Endothelial cell (in vitro differentiated cells): ENCODE data around the gene TAX1BP1. TPM values are rescaled to one million over a fixed set of nuclear protein-coding genes. Genes with fewer than 3 reads are reported as not detected.

ENCODE experiments used
- DNase-seq: peaks from one replicate; pipeline ENCODE4 v3.0.0; 2021; ENCODE audit warnings: low spot score
- H3K27ac Mint-ChIP-seq: one replicate; pipeline ENCODE4 v1.8.0; 2021; ENCODE audit warnings: mixed read lengths, inconsistent platforms; ENCODE audit not compliant: unreplicated experiment
- H3K27me3 Mint-ChIP-seq: one replicate; pipeline ENCODE4 v1.8.0; 2021; ENCODE audit warnings: mild to moderate bottlenecking, moderate library complexity, mixed read lengths, inconsistent platforms; ENCODE audit not compliant: unreplicated experiment
- H3K36me3 Mint-ChIP-seq: one replicate; pipeline ENCODE4 v1.8.0; 2021; ENCODE audit warnings: mild to moderate bottlenecking, low read depth, mixed read lengths, inconsistent platforms; ENCODE audit not compliant: unreplicated experiment
- H3K4me1 Mint-ChIP-seq: one replicate; pipeline ENCODE4 v1.8.0; 2021; ENCODE audit warnings: mild to moderate bottlenecking, mixed read lengths, inconsistent platforms; ENCODE audit not compliant: unreplicated experiment
- H3K4me3 Mint-ChIP-seq: one replicate; pipeline ENCODE4 v1.8.0; 2021; ENCODE audit warnings: mild to moderate bottlenecking, mixed read lengths, inconsistent platforms; ENCODE audit not compliant: unreplicated experiment
- H3K9me3 Mint-ChIP-seq: one replicate; pipeline ENCODE4 v1.8.0; 2021; ENCODE audit warnings: mixed read lengths, inconsistent platforms; ENCODE audit not compliant: unreplicated experiment
- CTCF ChIP-seq: fragments of 200-600 bp; sonication (generic); IDR thresholded peaks from one replicate; pipeline ENCODE4 v1.5.0; 2021; ENCODE audit warnings: antibody characterized with exemption; ENCODE audit not compliant: unreplicated experiment
- total RNA-seq: library from RNA; stranded (reverse); fragmentation: NEBNext Ultra II Directional; extraction: Animal tissue kit (Norgen Biotek cat#: 25700); gene quantifications from one replicate; pipeline ENCODE4 v1.2.1, GENCODE V29; 2021; ENCODE audit not compliant: unreplicated experiment

The TAX1BP1 gene
- total RNA-seq, 1 donor from 2014 or later = 124 TPM

DNA sequence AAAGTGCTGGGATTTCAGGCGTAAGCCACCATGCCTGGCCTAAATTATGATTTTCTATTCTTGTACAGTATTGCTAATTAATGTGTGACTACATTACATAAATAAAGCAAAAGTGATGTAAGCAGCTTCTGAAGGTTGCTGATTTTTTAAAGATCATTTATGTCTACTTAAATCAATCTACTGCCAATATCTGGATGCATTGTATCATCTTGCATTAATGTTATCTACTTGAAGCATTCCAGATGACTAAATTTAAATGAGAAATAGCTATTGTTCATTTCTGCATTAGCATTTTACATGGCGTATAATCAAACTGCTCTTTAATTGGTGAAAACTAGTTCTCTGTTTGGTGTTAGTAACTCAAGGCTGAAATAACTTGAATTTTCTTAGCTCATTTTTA lies 40.2 kb upstream of the TAX1BP1 start:
- H3K9me3 Mint-ChIP-seq = no peaks in the 10 kb centered on the region
- TF ChIP-seq CTCF = no peak
- H3K36me3 Mint-ChIP-seq = no peaks in the 10 kb centered on the region
- peaks cover 4% of the 10 kb centered on the region for H3K4me1 Mint-ChIP-seq
- H3K27me3 Mint-ChIP-seq = peaks cover 2% of the 10 kb centered on the region
- H3K27ac Mint-ChIP-seq = no peak overlapping the region
- DNase-seq = no peak
- no peak overlapping the region for H3K4me3 Mint-ChIP-seq

GRCh38 chr7:27700501-27700900 lies 39.5 kb upstream of the TAX1BP1 start:
- H3K4me3 Mint-ChIP-seq = no peak overlapping the region
- no peak overlapping the region for H3K27ac Mint-ChIP-seq
- no peaks in the 10 kb centered on the region for H3K36me3 Mint-ChIP-seq
- no peaks in the 10 kb centered on the region for H3K9me3 Mint-ChIP-seq
- DNase-seq = no peak
- peaks cover 2% of the 10 kb centered on the region for H3K27me3 Mint-ChIP-seq
- peaks cover 4% of the 10 kb centered on the region for H3K4me1 Mint-ChIP-seq
- no peak for TF ChIP-seq CTCF

- Mint-ChIP-seq H3K4me3 (no peak overlapping the region), H3K9me3 (no peaks in the 10 kb centered on the region), H3K27ac (no peak overlapping the region), H3K36me3 (no peaks in the 10 kb centered on the region), H3K4me1 (no peaks in the 10 kb centered on the region), H3K27me3 (peaks cover 2% of the 10 kb centered on the region)
- TF ChIP-seq CTCF = no peak
- no peak for DNase-seq
Observed at GRCh38 chr7:27703181-27703580, 36.8 kb upstream of the TAX1BP1 start.

DNA sequence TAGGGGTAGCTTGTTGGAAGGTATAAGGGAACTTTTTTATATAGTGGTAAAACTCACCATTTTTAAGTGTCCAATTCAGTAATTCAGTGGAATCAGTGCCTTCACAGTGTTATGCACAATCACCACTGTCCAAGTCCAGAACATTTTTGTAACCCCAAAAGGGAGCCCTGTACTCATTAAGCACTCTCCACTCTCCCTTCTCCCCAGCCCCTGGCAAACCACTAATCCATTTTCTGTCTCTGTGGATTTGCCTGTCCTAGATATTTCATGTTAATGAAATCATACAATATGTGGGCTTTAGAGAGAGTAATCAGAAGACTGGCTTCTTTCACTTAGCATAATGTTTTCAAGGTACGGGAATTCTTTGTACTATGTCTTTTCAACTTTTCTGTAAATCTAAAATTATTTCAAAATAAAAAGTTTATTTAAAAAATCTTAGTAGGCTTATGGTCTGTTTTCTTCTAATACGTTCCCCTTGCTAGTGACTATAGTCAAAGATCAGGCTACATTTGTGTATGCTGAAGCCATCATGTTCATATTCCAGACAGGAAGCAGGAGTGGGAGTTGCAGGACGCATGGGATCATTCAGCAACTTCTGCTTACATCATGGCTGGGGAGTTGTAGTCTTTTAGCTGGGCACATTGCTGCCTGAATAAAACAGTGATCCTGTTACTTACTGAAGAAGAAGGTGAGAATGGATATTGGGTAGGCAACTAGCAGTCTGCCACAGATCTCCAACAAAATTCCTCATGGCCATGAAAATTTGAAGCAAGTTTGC lies 35.4 kb upstream of the TAX1BP1 start:
- Mint-ChIP-seq H3K27ac (no peak overlapping the region), H3K36me3 (no peaks in the 10 kb centered on the region), H3K27me3 (no peaks in the 10 kb centered on the region), H3K4me1 (no peaks in the 10 kb centered on the region), H3K9me3 (no peaks in the 10 kb centered on the region), H3K4me3 (no peak overlapping the region)
- DNase-seq = no peak
- TF ChIP-seq CTCF = no peak

GRCh38 chr7:27705200-27705594 lies 34.8 kb upstream of the TAX1BP1 start:
- no peaks in the 10 kb centered on the region for H3K36me3 Mint-ChIP-seq
- no peak overlapping the region for H3K27ac Mint-ChIP-seq
- H3K27me3 Mint-ChIP-seq = no peaks in the 10 kb centered on the region
- TF ChIP-seq CTCF = no peak
- H3K4me1 Mint-ChIP-seq = no peaks in the 10 kb centered on the region
- H3K9me3 Mint-ChIP-seq = no peaks in the 10 kb centered on the region
- no peak overlapping the region for H3K4me3 Mint-ChIP-seq
- no peak for DNase-seq
